DND-41 (cell line): Measurements from ENCODE around the gene TRPV6.

Source experiments
- ATAC-seq: fragments of 200-7000 bp; cut with Tn5 transposase; 3 replicates; pipeline ENCODE4 v1.9.1; 2021; ENCODE audit warnings: low read depth; ENCODE audit not compliant: insufficient read depth
- DNase-seq: peaks from one replicate; pipeline ENCODE4 v3.0.0-alpha.2; 2020
- H2AFZ ChIP-seq: 2 replicates; pipeline ENCODE4 v1.6.0; 2012; ENCODE audit warnings: low read depth, low read length
- H3K27ac ChIP-seq: 2 replicates; pipeline ENCODE4 v1.5.1; 2012; ENCODE audit warnings: low read length, inconsistent platforms
- H3K27me3 ChIP-seq: fragments of 200-600 bp; sonication (generic); 2 replicates; pipeline ENCODE4 v1.6.0; 2012; ENCODE audit warnings: low read length, mild to moderate bottlenecking, inconsistent platforms; ENCODE audit not compliant: insufficient read depth, poor library complexity
- H3K36me3 ChIP-seq: 2 replicates; pipeline ENCODE4 v1.5.1; 2012; ENCODE audit warnings: low read length, inconsistent platforms; ENCODE audit not compliant: insufficient read depth
- H3K4me1 ChIP-seq: 2 replicates; pipeline ENCODE4 v1.5.1; 2012; ENCODE audit warnings: mild to moderate bottlenecking, low read length; ENCODE audit not compliant: insufficient read depth
- H3K4me2 ChIP-seq: 2 replicates; pipeline ENCODE4 v1.6.0; 2012; ENCODE audit warnings: mild to moderate bottlenecking, moderate library complexity, low read length, inconsistent platforms; ENCODE audit not compliant: insufficient read depth
- H3K4me3 ChIP-seq, 2 experiments: fragments of 200-600 bp in 1 of 2; shearing (Covaris generic) in 1 of 2; 2 replicates each; pipeline ENCODE4 v1.5.1; 2012 to 2016; ENCODE audit warnings: inconsistent platforms in 2 of 2, low read length in 2 of 2, mild to moderate bottlenecking in 2 of 2, low read depth in 1 of 2, moderate library complexity in 1 of 2
- H3K79me2 ChIP-seq: 2 replicates; pipeline ENCODE4 v1.6.0; 2012; ENCODE audit warnings: low read length, inconsistent platforms; ENCODE audit not compliant: insufficient read depth
- H3K9ac ChIP-seq: 2 replicates; pipeline ENCODE4 v1.6.0; 2012; ENCODE audit warnings: low read depth, mild to moderate bottlenecking, inconsistent platforms, low read length, moderate library complexity
- H3K9me3 ChIP-seq: 2 replicates; pipeline ENCODE4 v1.5.1; 2012; ENCODE audit warnings: low read length, moderate library complexity, mild to moderate bottlenecking, inconsistent platforms; ENCODE audit not compliant: insufficient read depth, severe bottlenecking
- H4K20me1 ChIP-seq: 2 replicates; pipeline ENCODE4 v1.6.0; 2012; ENCODE audit warnings: low read length; ENCODE audit not compliant: insufficient read depth
- EZH2 ChIP-seq: IDR thresholded peaks from 3 replicates; pipeline ENCODE4 v1.6.1; 2012; ENCODE audit warnings: borderline replicate concordance, low read depth, mild to moderate bottlenecking, moderate library complexity, low read length, inconsistent platforms; ENCODE audit not compliant: severe bottlenecking
- TF ChIP-seq, protein P1 (sequence below): IDR thresholded peaks from 2 replicates; pipeline ENCODE4 v1.5.1; 2012; ENCODE audit warnings: borderline replicate concordance, low read length, moderate library complexity, mild to moderate bottlenecking; ENCODE audit not compliant: poor library complexity, severe bottlenecking; ENCODE audit errors: extremely low read depth

The TRPV6 gene

DNA sequence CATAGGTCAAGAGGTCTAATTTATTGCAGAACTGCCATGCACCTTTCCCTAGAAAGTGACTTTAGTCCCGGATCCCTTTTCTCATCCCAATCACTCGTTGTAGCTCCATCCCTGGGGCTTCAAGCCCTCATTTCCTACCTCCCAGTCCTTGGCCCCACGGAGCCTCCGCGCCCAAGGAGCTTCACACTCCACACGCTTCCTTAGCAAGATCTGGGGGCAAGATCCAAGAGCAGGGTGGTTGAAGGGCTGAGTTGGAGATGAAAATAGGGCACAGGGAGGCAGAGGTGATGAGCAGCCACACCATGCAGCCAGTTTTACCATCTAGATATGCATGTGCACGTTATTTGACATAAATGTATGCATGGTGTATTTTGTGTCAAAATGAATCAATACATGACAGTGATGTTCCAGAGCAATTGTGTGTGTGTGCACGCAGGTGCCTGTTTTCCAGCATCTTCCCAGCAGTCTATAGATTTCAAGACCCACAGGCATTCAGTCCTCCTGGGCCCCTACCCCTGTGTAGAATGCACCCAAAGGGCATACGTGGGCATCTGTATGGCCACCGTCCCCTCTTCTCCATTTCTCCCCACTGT, 6.0 kb upstream of the TRPV6 start:
- no peak overlapping the region for H3K4me2 ChIP-seq
- H3K9ac ChIP-seq, result no peak overlapping the region
- H3K4me3 ChIP-seq, result no peak overlapping the region
- no peaks in the 10 kb centered on the region for H3K79me2 ChIP-seq
- H3K36me3 ChIP-seq, result no peaks in the 10 kb centered on the region
- DNase-seq (no peak), ATAC-seq (no peak)
- no peaks in the 10 kb centered on the region; the same call in 1 of the 2 replicates for H4K20me1 ChIP-seq
- H3K27ac ChIP-seq, result no peak overlapping the region
- TF ChIP-seq, protein P1, sequence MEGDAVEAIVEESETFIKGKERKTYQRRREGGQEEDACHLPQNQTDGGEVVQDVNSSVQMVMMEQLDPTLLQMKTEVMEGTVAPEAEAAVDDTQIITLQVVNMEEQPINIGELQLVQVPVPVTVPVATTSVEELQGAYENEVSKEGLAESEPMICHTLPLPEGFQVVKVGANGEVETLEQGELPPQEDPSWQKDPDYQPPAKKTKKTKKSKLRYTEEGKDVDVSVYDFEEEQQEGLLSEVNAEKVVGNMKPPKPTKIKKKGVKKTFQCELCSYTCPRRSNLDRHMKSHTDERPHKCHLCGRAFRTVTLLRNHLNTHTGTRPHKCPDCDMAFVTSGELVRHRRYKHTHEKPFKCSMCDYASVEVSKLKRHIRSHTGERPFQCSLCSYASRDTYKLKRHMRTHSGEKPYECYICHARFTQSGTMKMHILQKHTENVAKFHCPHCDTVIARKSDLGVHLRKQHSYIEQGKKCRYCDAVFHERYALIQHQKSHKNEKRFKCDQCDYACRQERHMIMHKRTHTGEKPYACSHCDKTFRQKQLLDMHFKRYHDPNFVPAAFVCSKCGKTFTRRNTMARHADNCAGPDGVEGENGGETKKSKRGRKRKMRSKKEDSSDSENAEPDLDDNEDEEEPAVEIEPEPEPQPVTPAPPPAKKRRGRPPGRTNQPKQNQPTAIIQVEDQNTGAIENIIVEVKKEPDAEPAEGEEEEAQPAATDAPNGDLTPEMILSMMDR, result no peak
- H3K4me1 ChIP-seq, result no peaks in the 10 kb centered on the region
- H3K27me3 ChIP-seq, result no peaks in the 10 kb centered on the region
- H2AFZ ChIP-seq, result no peak overlapping the region
- no peaks in the 10 kb centered on the region for H3K9me3 ChIP-seq

DNA sequence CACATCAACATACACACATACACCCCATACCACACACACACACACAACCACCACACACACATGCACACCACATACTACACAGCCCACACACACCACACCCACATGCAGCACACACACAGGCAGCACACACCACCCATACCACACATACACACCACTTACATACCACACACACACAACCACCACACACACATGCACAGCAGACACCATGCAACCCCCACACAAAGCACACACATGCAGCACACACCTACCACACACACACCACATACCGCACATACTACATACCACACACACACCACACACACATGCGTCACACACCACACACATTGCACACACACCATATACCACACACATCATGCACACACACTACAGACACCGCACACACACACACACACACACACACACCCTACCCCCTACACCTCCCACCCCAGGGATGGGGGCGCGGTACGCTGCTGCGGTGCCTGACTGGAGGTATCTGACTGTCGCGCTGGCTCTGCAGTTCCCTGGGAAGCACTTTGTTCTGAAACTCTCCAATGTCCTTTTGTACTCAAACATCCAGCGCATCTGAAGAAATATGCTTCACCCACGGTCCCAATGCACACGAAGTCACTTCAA, 5.4 kb upstream of the TRPV6 start:
- Histone ChIP-seq H3K9ac (no peak overlapping the region), H3K9me3 (no peaks in the 10 kb centered on the region), H3K4me3 (no peak overlapping the region), H3K4me2 (no peak overlapping the region), H4K20me1 (no peaks in the 10 kb centered on the region; the same call in 1 of the 2 replicates), H3K79me2 (no peaks in the 10 kb centered on the region), H3K27me3 (no peaks in the 10 kb centered on the region), H3K4me1 (no peaks in the 10 kb centered on the region), H3K27ac (no peak overlapping the region), H2AFZ (no peak overlapping the region), H3K36me3 (no peaks in the 10 kb centered on the region)
- ATAC-seq (0 out of 3 replicates have a peak, but pooled peaks have one; percentile 39), DNase-seq (no peak)
- TF ChIP-seq EZH2, result no peak
- TF ChIP-seq, protein P1, result no peak

DNA sequence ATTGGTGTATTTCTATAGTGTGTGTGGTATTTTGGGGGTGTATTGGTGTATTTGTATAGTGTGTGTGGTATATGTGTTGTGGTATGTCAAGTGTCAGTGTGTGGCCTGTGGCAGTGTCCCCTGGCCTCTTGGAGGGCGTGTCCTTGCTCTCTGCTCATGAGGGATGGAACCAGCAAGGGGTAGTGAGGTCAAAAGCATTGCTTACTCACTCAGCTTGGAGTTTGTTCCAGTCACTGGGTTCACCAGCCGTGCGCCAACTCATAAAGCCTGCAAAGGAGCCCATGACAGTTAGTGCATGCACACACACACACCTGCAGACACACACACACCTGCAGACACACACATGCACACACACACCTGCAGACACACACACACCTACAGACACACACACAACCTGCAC, 4.3 kb upstream of the TRPV6 start:
- Histone ChIP-seq H3K27ac (no peak overlapping the region), H2AFZ (no peak overlapping the region), H3K4me1 (no peaks in the 10 kb centered on the region), H4K20me1 (no peaks in the 10 kb centered on the region; the same call in 1 of the 2 replicates), H3K4me3 (no peak overlapping the region), H3K27me3 (no peaks in the 10 kb centered on the region), H3K4me2 (no peak overlapping the region), H3K36me3 (no peaks in the 10 kb centered on the region), H3K9ac (no peak overlapping the region), H3K9me3 (no peaks in the 10 kb centered on the region), H3K79me2 (no peaks in the 10 kb centered on the region)
- DNase-seq (no peak), ATAC-seq (no peak)
- TF ChIP-seq, protein P1, result no peak
- no peak for TF ChIP-seq EZH2
